ENCODE measurements around the gene FMNL2.

DNA sequence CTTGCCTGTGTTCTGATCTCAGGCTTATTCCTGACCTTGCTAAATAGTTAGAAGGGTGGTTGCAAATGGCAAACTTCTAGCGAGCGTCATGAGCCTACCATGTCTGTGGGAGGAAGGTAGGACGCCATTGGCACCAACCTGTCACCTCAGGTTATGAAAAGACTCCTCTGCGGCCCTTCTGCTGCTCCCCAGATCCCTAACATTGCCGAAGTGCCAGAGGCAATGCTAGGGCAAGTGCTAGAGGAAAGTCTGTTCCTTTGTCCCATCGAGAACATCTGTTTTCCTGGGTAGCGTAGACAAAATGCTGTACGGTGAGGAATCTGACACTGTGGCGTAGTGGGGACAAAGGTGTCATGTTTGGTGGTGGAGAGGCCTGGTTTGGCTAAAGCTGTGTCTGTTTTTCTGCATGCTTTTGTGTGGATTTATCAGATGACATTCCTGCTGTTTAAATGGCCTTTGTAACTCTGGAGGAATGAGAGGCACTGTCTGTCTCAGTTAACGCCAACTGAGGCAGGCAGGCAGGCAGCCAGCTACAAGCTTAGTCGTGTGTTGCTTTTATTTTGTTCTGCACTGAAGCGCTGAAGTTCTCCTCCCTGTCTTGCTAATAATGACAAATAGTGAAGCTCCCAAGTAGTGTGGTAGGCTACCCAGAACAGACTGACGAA lies 288.2 kb downstream of the FMNL2 start:
- TF ChIP-seq CTCF (IDR thresholded peaks at IDR 0.05) (no peak), ZFX (IDR thresholded peaks at IDR 0.05; ENCODE audit: borderline replicate concordance) (no peak)
